HG02870 (cell line): ENCODE data around the gene CFD.
"Not testable (repeated sequence)": the region's sequence is repeated elsewhere in the genome, so short reads cannot be mapped to it uniquely, and the experiment has no call there.

Source experiments
- ATAC-seq: cut with Tn5 transposase; IDR thresholded peaks from one replicate; pipeline ENCODE4 v1.9.1; 2021; ENCODE audit warnings: mild to moderate bottlenecking, moderate library complexity; ENCODE audit not compliant: unreplicated experiment

CFD gene

DNA sequence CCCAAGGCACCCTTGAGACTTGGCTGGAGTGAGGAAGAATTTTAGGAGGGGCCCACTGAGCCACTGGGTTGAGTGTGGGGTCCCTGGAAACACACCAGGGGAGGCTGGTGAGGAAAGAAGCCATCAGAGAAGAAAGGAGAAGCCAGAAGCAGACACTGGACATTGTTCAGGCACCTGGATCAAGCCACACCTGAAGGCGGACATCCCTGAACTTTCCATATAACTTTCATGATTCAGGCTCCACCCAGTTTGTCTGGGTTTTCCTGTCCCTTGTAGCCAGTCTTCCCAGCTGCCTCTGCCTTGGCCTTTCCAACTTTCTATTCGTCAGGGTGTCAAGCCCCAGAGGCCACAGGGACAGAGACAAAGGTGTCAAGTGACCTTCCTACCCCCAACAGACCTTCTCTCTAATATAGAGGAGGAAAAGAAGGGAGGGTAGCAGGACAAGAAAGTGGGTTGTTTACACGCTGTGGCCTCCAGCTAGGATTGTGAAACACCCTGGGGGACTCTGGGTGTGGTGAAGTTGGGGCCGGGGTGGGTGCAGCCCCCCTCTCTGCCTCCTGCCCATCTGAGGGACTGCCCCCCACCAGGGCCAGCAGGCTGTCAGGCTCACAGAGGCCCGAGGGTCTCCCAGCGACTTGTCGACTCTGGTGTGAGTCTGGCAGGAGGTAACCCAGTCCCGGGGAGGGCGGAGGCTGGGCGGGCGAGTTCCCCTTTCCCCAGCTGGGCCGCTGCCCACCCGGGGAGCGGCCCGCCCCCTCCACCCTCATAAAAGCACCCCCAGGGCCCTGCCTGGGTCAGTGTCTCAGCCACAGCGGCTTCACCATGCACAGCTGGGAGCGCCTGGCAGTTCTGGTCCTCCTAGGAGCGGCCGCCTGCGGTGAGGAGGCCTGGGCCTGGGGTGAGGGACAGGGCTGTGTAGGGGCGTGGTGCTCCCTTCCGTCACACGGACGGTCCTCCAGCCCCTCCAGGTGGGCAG is at the start of gene CFD:
TSS of gene CFD (plus strand) at position 797 of the 976 bp plus-strand sequence. CDS start at position 823, 26 bp downstream.
- no peak for ATAC-seq

DNA sequence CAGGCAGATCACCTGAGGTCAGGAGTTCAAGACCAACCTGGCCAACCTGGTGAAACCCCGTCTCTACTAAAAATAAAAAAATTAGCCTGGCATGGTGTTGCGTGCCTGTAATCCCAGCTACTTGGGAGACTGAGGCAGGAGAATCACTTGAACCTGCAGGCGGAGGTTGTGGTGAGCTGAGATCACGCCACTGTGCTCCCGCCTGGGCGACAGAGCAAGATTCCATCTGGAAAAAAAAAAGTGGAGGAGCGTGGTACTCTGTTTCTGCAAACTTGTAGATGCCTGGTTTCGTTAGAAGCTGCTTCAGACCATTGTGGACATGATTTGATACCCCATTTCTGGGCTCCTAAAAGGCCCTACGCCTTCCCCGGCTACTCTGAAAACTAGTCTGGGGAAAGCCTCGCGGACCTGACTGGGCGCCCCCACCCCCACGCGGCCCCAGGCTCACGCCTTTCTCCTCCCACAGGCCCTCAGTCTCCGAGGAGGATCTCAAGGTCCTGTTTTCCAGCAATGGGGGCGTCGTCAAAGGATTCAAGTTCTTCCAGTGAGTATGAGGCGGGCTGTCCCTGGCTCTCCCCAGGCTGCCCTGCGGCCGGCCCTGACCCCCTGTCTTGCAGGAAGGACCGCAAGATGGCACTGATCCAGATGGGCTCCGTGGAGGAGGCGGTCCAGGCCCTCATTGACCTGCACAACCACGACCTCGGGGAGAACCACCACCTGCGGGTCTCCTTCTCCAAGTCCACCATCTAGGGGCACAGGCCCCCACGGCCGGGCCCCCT is 49.2 kb upstream of the CFD start:
- ATAC-seq = no peak

- ATAC-seq = no peak
Measured at GRCh38 chr19:810883-811489, 48.5 kb upstream of the CFD start.

DNA sequence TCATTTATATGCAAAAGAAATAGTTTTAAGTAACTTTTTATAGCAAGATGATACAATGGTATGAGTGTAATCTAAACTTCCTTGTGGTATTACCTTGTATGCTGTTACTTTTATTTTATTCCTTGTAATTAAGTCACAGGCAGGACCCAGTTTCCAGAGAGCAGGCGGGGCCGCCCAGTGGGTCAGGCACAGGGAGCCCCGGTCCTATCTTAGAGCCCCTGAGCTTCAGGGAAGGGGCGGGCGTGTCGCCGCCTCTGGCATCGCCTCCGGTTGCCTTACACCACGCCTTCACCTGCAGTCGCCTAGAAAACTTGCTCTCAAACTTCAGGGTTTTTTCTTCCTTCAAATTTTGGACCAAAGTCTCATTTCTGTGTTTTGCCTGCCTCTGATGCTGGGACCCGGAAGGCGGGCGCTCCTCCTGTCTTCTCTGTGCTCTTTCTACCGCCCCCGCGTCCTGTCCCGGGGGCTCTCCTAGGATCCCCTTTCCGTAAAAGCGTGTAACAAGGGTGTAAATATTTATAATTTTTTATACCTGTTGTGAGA is 47.9 kb upstream of the CFD start:
- no peak for ATAC-seq

GRCh38 chr19:812049-812746 is 47.3 kb upstream of the CFD start:
- no peak for ATAC-seq

DNA sequence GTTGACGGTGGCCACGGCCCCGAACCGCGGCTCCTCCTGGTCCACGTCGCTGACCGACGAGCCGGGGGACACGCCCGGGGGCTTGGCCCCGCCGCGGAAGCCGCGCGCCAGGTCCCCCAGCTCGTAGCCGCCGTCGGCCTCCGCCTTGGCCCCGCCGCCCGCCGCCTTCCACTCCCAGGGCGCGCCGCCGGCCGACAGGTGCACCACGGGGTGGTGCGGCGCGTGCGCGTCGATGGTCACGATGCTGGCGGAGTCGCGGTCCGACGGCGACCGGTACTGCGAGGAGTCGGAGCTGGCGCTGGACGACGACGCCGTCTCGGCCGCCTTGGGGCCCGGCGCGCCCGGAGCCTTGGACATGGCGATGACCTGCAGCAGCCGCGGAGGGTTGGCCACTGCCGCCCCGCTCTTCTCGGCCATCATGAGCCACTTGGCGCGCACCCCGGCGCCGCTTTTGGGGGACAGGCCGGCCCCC is 46.7 kb upstream of the CFD start:
- ATAC-seq = no peak

DNA sequence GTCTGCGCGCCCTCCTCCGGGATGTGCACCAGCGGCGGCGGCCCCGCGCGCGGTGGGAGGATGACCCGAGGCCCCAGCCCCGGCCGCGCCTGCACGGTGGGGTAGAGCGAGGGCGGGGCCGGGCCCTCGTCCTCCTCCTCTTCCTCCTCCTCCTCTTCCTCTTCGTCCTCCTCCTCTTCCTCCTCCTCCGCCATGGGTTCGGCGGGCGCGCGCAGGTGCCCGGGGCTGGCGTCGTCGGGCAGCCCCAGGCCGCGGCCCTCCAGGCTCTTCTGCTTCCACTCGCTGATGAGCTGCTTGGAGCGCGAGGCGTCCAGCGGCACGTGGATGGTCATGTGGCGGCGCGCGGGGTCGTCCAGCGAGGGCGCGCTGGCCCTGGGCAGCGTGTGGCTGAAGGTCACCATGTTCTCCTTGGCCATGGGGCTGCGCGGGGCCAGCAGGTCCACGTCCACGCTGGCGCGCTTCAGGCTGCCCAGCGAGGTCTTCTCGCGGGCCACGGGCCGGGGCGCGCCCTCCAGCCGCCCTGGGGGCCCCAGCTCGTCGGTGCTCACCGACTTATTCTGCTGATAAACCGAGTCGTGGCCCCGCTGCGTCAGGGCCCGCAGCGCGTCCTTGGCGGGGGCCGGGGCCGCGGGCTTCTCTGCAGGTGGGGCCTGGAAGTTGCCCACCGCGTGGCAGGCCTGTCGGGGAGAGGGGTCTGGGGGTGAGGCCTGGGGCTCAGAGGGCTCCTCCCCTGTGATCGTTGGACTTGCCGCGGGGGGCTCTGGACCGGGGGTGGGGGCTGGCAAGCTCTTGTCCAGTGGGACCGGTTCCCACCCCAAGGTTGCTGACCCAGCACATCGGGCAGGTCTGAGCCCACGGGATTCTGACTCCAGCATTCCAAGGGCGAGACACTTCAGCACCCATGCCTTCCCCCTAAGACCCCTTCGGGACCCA is 46.0 kb upstream of the CFD start:
- ATAC-seq = no peak

- ATAC-seq = no peak
Measured at GRCh38 chr19:814152-815078, 45.0 kb upstream of the CFD start.

GRCh38 chr19:815079-815774 is 44.2 kb upstream of the CFD start:
- ATAC-seq = no peak

GRCh38 chr19:815775-816499 is 43.5 kb upstream of the CFD start:
- ATAC-seq = no peak

GRCh38 chr19:816500-816857 is 43.0 kb upstream of the CFD start:
- ATAC-seq = no peak

GRCh38 chr19:820212-820611 is 39.3 kb upstream of the CFD start:
- not testable (repeated sequence) for ATAC-seq

GRCh38 chr19:821231-821824 is 38.1 kb upstream of the CFD start:
- no peak for ATAC-seq

DNA sequence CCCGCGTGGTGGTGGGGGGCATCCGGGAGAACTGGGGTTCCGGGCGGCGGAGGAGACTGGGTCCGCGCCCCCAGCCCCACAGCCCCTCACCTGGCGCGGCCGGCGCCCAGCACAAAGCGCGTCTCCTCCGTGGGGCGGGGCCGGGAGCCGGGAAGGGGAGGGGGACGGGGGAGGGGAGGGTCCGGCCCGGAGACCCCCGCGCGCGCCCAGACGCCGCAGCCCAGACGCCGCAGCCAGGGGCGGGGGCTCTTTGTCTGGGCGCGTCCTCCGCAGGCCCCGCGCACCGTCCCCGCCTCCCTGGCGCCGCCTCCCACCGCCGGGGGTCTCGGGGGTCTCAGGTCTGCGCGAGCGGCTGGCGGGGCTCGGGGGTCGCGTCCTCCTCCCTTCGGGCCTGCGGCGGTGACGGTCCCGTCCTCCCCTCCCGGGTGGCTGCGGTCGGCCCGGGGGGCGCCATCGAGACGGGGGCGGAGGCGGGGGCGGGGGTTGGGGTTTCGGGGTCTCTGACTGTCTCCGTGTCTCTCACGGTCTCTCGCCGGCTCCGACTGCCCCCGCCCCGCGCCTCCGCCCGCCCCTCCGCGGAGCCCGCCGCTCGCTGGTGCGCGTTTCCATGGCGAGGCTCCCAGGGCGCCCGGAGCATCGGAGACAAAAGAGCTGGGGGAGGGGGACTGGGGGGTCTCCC is 37.5 kb upstream of the CFD start, which contains the start of gene PLPPR3:
TSS of gene PLPPR3 (minus strand) at position 131 of the 679 bp plus-strand sequence. CDS start 396 bp downstream, outside the sequence.
- no peak for ATAC-seq

DNA sequence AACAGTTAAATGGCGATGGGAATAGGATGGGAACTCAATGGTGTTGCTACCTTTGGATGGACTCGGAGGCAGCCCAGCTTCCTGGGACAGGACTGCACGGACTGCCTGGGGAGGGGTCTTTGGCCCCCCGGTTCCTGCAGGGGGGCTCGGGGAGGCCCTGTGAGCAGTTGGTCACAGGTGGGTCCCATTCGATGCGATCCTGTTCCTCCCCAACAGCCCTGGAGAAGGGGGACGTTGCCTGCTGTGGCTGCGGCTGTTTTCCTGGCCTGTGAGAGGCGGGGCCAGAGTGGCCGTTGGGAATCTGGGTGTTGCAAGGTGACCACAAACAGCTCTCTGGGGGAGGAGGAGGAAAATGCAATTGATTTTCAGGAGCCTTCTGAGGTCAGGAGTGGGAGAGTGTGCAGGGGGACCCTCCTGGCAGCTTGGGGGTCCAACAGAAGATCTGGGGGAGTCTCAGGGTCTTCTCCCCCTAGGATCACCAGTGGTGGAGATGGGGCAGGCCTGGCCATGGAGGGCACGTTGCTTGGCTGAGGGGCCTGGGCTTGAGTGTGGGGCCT is 35.8 kb upstream of the CFD start:
- no peak for ATAC-seq

DNA sequence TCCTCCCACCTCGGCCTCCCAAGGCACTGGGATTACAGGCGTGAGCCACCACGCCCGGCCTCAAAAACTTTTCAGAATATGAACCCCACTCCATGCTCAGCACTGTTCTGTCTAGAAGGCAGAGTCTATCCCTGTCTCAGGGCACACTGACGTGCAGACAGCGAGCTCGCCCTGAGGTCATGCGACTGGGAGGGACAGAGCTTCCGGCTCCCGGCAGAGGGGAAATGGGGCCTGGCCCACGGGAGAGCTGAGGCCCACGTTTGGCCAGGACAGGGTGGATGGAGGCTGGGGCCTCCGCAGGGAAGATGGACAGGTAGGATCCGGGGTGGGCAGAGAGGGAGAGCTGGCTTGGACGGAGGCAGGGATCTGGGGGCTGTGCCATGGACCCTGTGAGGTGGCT is 34.6 kb upstream of the CFD start:
- no peak for ATAC-seq
